ENCODE results near the gene ATM. TPM values are rescaled to one million over a fixed set of nuclear protein-coding genes. Genes with fewer than 3 reads are reported as not detected.

ATM gene
- total and polyA plus RNA-seq, 2 donors (not counting 3 experiments of a cell fraction or from before 2014, with no cell fraction given): 11.8 to 49.7 TPM

DNA sequence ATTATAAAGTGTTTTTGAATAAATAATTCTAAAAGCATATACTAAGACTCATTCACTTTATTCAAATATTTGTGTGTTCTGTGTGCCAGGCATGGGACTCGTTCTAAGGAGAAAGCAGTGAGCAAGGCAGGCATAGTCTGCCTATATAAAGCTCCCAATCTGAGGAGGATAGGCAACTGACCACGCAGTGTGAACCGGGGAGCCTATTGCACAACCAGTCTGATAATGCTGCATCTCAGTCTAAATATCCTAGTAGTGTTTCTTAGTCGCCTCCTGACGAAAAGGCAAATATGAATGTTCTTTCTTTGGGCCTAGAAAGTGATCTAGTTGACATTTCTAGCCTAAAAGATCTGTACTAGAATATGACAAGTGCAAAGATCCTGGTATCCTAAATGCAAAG, 146.2 kb downstream of the ATM start:
- H3K27ac ChIP-seq (ENCODE audit: insufficient read depth, low read depth, low read length): no peak overlapping the region
- BruUV-seq (replicated peaks): no TSS peak
- H3K4me2 ChIP-seq (ENCODE audit: insufficient read depth, low read length): no peak overlapping the region
- H3K27me3 ChIP-seq (ENCODE audit: control insufficient read depth in 2 of 2, insufficient read depth in 2 of 2, low read length in 2 of 2): no peaks in the 10 kb centered on the region
- intact Hi-C loops (cut with micrococcal nuclease): no loop called here
- H3K79me2 ChIP-seq (ENCODE audit: control insufficient read depth, insufficient read depth, low read length): no peaks in the 10 kb centered on the region
- no peaks in the 10 kb centered on the region for H3K36me3 ChIP-seq (ENCODE audit: control insufficient read depth in 2 of 2, extremely low read depth in 1 of 2, insufficient read depth in 2 of 2, low read length in 2 of 2)
- no peaks in the 10 kb centered on the region for H4K20me1 ChIP-seq (replicated peaks; ENCODE audit: control insufficient read depth, extremely low read depth, insufficient read depth, low read length)
- dilution Hi-C loops (cut with MboI; ENCODE audit: extremely low pct_ligation_motif_present, low sequenced_read_pairs): no loop called here
- no peaks in the 10 kb centered on the region for H3K4me1 ChIP-seq (ENCODE audit: control insufficient read depth, extremely low read depth, insufficient read depth, low read length)
- FAIRE-seq: no peak
- H2AFZ ChIP-seq (ENCODE audit: low read depth, low read length): no peak overlapping the region
- no peak for DNase-seq (ENCODE audit: low read depth, low spot score)
- no peak overlapping the region for H3K4me3 ChIP-seq (replicated peaks in 1 of 3; ENCODE audit: insufficient read depth in 1 of 3, low read depth in 1 of 3, low read length in 3 of 3)
- ChIA-PET POLR2A (no interaction called here), CTCF (no interaction called here)
- TF ChIP-seq POLR2AphosphoS5 (IDR thresholded peaks at IDR 0.05; ENCODE audit: insufficient read depth, low read depth, low read length) (no peak), FOS (IDR thresholded peaks at IDR 0.05; ENCODE audit: borderline replicate concordance, insufficient read depth, low read length) (no peak), MYC (IDR thresholded peaks at IDR 0.05; ENCODE audit: low read depth, low read length) (no peak), POLR2A (IDR thresholded peaks at IDR 0.05; ENCODE audit: low read depth, low read length) (no peak)
- no peak overlapping the region for H3K9ac ChIP-seq (replicated peaks; ENCODE audit: extremely low read depth, insufficient read depth, low read length)
- H3K9me1 ChIP-seq (replicated peaks; ENCODE audit: control insufficient read depth, extremely low read depth, insufficient read depth, low read length): no peaks in the 10 kb centered on the region
- no peaks in the 10 kb centered on the region for H3K9me3 ChIP-seq (replicated peaks; ENCODE audit: control insufficient read depth, insufficient read depth, low read length)

DNA sequence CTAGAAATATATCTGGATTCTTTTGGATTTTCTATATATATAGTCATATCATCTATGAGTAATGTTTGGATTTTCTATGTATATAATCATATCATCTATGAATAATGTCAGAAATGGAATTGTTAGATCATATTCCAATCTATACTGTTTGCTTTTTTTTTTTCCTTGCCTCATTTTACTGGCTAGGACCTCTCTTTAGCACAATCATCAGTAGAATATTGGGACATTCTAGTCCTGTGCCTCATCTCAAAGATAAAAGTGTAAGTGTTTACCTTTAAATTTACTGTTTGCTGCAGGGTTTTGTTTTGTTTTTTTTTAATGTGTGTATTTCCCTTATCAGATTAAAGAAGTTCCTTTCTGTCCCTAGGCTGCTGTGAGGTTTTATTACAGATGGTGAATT, 147.4 kb downstream of the ATM start:
- DNase-seq (ENCODE audit: low read depth, low spot score) (no peak), FAIRE-seq (no peak)
- H4K20me1 ChIP-seq (replicated peaks; ENCODE audit: control insufficient read depth, extremely low read depth, insufficient read depth, low read length): no peaks in the 10 kb centered on the region
- H3K36me3 ChIP-seq (ENCODE audit: control insufficient read depth in 2 of 2, extremely low read depth in 1 of 2, insufficient read depth in 2 of 2, low read length in 2 of 2): no peaks in the 10 kb centered on the region
- H2AFZ ChIP-seq (ENCODE audit: low read depth, low read length): no peak overlapping the region
- no peaks in the 10 kb centered on the region for H3K27me3 ChIP-seq (ENCODE audit: control insufficient read depth in 2 of 2, insufficient read depth in 2 of 2, low read length in 2 of 2)
- ChIA-PET CTCF (no interaction called here), POLR2A (interaction anchor here (0.6 kb wide), 1 partner anchor 34 kb away, joined by 3 read pairs; no protein-coding TSS in a partner anchor)
- H3K4me1 ChIP-seq (ENCODE audit: control insufficient read depth, extremely low read depth, insufficient read depth, low read length): no peaks in the 10 kb centered on the region
- H3K4me2 ChIP-seq (ENCODE audit: insufficient read depth, low read length): no peak overlapping the region
- no TSS peak for BruUV-seq (replicated peaks)
- H3K27ac ChIP-seq (ENCODE audit: insufficient read depth, low read depth, low read length): no peak overlapping the region
- H3K9me1 ChIP-seq (replicated peaks; ENCODE audit: control insufficient read depth, extremely low read depth, insufficient read depth, low read length): no peaks in the 10 kb centered on the region
- H3K4me3 ChIP-seq (replicated peaks in 1 of 3; ENCODE audit: insufficient read depth in 1 of 3, low read depth in 1 of 3, low read length in 3 of 3): no peak overlapping the region
- no peaks in the 10 kb centered on the region for H3K79me2 ChIP-seq (ENCODE audit: control insufficient read depth, insufficient read depth, low read length)
- TF ChIP-seq JUN (IDR thresholded peaks at IDR 0.05; ENCODE audit: borderline replicate concordance, insufficient read depth, insufficient read length, low read depth) (no peak), EZH2 (IDR thresholded peaks at IDR 0.05; ENCODE audit: borderline replicate concordance, low read depth, low read length, severe bottlenecking) (no peak), MYC (IDR thresholded peaks at IDR 0.05; ENCODE audit: low read depth, low read length) (no peak), POLR2AphosphoS5 (IDR thresholded peaks at IDR 0.05; ENCODE audit: insufficient read depth, low read depth, low read length) (no peak), POLR2A (IDR thresholded peaks at IDR 0.05; ENCODE audit: low read depth, low read length) (no peak), FOS (IDR thresholded peaks at IDR 0.05; ENCODE audit: borderline replicate concordance, insufficient read depth, low read length) (no peak), GATA2 (IDR thresholded peaks at IDR 0.05; ENCODE audit: insufficient read depth, insufficient read length, low read depth, low read length) (no peak)
- TF ChIP-seq, protein P1, sequence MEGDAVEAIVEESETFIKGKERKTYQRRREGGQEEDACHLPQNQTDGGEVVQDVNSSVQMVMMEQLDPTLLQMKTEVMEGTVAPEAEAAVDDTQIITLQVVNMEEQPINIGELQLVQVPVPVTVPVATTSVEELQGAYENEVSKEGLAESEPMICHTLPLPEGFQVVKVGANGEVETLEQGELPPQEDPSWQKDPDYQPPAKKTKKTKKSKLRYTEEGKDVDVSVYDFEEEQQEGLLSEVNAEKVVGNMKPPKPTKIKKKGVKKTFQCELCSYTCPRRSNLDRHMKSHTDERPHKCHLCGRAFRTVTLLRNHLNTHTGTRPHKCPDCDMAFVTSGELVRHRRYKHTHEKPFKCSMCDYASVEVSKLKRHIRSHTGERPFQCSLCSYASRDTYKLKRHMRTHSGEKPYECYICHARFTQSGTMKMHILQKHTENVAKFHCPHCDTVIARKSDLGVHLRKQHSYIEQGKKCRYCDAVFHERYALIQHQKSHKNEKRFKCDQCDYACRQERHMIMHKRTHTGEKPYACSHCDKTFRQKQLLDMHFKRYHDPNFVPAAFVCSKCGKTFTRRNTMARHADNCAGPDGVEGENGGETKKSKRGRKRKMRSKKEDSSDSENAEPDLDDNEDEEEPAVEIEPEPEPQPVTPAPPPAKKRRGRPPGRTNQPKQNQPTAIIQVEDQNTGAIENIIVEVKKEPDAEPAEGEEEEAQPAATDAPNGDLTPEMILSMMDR (IDR thresholded peaks at IDR 0.05; ENCODE audit: extremely low read depth in 1 of 2, insufficient read depth in 1 of 2, low read depth in 1 of 2, low read length in 2 of 2): no peak
- TF ChIP-seq, protein P2, sequence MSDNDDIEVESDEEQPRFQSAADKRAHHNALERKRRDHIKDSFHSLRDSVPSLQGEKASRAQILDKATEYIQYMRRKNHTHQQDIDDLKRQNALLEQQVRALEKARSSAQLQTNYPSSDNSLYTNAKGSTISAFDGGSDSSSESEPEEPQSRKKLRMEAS (IDR thresholded peaks at IDR 0.05; ENCODE audit: insufficient read depth, insufficient read length): no peak
- no peak overlapping the region for H3K9ac ChIP-seq (replicated peaks; ENCODE audit: extremely low read depth, insufficient read depth, low read length)
- dilution Hi-C loops (cut with MboI; ENCODE audit: extremely low pct_ligation_motif_present, low sequenced_read_pairs) (no loop called here), intact Hi-C loops (cut with micrococcal nuclease) (no loop called here)
- no peaks in the 10 kb centered on the region for H3K9me3 ChIP-seq (replicated peaks; ENCODE audit: control insufficient read depth, insufficient read depth, low read length)
